Activated CD4-positive, alpha-beta T cell treated with anti-CD3 and anti-CD28 coated beads, Interleukin-2, Interleukin-6, amounts not matched to agents 100 ng/mL and 50 ng/mL, durations not matched to agents 16 hours and 8 hours (primary cell): ENCODE measurements around the gene IQCF6.
"Not testable (repeated sequence)": the region's sequence is repeated elsewhere in the genome, so short reads cannot be mapped to it uniquely, and the experiment has no call there.

Source experiments
- DNase-seq: peaks from one replicate; pipeline ENCODE4 v3.0.0-alpha.2; 2020

Gene IQCF6

GRCh38 chr3:51779137-51779536, at the start of gene IQCF6:
Gene IQCF6 (minus strand): TSS chr3:51779237. CDS start chr3:51779224, 13 bp downstream.
- DNase-seq = no peak

DNA sequence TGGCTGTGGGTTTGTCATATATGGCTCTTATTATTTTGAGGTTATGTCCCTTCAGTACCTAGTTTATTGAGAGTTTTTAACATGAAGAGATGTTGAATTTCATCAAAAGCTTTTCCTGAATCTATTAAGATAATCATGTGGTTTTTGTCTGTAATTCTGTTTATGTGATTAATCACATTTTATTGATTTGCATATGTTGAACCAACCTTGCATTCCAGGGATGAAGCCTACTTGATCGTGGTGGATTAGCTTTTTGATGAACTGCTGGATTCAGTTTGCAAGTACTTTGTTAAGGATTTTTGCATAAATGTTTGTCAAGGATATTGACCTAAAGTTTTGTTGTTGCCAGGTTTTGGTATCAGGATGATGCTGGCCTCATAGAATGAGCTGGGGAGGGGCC, 49.3 kb upstream of the IQCF6 start:
- DNase-seq = no peak

DNA sequence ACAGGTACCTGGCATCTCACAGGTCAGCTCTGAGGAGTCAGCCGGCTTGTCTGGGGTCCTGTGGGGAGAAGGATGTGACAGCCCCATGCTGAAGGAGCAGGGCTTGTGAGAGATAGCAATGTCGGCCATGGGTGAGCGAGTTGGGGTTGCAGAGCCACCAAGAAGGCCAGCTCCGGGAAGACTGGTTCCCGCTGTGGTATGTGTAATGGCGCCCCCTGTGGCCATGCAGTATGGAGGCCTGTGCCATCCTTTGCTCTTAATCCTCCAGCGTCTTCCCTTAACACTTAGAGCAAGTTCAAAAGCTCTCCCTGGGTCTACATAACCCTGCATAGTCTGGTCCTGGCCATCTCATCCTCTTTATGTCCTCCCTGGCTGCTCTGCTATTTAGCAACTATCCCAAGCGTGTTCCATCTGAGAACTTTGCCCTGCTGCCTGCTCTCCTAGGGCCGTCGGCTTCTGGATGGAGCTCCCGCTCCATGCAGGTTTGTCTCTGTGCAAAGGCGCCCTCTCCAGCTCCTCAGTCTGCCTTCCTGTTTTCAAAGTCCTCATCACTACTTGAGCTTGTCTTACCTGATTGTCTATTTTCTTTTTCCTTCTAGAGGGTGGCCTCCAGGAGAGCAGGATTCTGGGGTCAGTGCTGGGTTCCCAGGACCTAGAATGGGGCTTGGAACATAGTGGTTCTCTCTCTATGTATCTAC, 40.8 kb upstream of the IQCF6 start:
- peak; percentile 11 for DNase-seq

GRCh38 chr3:51819151-51819550, 40.1 kb upstream of the IQCF6 start:
- no peak for DNase-seq

DNA sequence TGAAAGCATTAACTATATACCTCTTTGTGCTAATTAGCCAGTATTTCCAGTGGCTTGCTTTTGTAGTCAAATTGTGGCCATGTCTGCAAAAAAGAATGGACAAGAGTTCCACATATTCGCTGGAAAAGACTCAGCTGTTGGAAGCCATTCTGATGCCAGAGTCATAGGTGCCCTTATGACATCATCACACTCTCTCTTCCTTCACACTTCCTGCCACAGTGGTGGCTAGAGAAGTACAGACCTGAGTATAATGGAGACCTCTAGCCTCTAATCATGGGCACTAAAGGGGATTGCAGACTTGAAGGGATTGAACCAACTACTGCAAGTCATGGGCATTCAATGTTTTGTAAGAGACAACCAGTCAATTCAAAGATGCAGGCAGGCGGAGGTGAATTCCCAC, 38.3 kb upstream of the IQCF6 start:
- peak; percentile 43 for DNase-seq

GRCh38 chr3:51816723-51817122, 37.7 kb upstream of the IQCF6 start:
- DNase-seq = no peak

DNA sequence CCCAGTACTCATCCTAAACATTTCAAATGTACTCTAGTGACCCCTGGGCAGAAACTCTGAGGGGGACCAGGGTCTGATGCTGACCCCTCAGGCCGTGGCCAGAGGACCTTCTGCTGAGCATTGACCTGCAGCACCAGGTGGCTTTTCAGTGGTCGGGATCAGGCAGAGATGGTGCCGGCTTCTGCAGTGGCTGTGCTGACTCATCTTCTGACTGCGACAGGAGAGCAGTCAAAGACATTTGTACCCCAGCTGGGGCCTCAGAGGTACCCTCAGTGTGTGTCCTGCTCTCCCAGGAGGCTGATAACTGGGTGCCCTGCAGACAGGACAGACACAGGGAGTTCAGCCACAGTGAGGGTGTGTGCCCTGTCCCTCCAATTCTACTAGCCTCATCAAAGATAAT, 36.6 kb upstream of the IQCF6 start:
- no peak for DNase-seq

DNA sequence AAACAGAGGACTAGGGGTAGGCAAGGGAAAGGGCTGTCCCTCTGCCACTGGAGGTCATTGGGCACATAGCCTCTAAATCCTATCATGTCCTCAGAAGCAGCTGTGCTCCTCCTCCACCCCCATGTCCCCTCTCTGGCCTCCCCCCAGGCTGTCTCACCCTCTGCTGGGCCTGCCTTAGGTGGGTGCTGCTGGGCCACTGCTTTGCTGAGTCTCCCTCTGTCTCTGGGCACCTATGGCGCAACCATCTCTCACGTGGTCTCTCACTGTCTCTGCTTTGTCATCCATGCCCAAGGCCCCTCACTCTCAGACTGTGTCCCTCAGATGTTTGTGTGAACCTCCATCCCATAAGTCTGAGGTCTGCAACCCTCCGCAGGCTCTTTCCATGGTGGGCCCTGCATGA, 35.0 kb upstream of the IQCF6 start:
- DNase-seq = no peak

DNA sequence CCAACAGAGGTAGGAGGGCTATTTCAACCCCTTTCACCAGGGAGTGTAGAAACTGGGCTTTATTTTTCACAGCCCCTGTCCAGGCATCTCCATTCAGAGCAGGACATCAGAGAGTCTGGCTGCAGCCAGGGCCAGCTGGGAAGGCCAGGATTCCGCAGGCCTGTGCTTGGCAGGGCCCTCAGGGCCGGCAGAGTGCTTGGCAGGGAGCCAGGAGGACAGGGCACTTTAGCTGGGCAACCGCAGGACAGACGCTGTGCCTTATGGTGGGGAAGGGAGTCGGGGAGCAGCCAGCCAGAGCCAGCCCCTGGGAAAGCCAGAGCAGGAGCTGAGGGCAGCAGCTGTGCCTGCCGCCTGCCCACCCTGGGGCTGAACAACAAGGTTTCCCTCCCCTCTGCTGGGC, 34.5 kb upstream of the IQCF6 start:
- DNase-seq = no peak

GRCh38 chr3:51808934-51809333, 29.9 kb upstream of the IQCF6 start:
- DNase-seq = no peak

- no peak for DNase-seq
These were observed 23.2 kb upstream of the IQCF6 start for GRCh38 chr3:51802106-51802703.

DNA sequence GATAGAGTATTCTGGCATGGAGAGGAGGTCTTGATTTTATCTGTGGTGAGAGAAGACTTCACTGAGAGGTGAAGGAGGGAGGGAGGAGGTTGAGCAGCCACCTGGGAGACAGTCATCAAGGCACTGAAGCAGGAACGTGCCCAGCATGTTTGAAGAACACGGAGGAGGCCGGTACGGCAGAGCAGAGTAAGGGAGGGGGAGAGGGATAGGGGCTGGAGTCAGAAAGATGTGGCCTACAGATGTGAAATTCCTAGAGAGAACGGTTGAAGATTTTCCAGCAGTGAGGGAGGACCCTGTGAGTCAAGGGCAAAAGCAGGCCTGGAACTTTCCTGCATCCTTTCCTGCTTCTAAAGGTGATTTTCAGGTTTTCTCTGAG, 21.7 kb upstream of the IQCF6 start:
- no peak for DNase-seq

GRCh38 chr3:51799879-51800749, 21.1 kb upstream of the IQCF6 start:
- peak; percentile 71 for DNase-seq

- no peak for DNase-seq
These were observed 19.4 kb upstream of the IQCF6 start for GRCh38 chr3:51798411-51798963.

- peak; percentile 78 for DNase-seq
These were observed 17.8 kb upstream of the IQCF6 start for GRCh38 chr3:51796854-51797253.

- no peak for DNase-seq
These were observed 15.2 kb upstream of the IQCF6 start for GRCh38 chr3:51794206-51794605.

DNA sequence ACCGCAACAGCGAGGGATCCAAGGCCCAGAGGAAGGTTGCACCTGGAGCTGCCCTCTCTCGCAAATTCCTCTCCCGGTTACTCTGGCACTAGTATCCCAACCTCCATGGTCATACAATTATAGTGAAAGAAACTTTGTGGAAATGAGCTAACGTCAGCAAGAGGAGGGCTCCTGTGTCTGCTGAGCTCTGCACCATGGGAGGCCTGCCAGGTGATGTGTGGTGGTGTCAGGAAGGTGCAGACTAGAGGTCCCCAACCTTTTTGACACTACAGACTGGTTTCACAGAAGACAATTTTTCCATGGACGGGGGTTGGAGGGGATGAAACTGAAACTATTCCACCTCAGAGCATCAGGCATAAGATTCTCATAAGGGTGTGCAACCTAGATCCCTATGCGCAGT, 13.2 kb upstream of the IQCF6 start:
- no peak for DNase-seq

DNA sequence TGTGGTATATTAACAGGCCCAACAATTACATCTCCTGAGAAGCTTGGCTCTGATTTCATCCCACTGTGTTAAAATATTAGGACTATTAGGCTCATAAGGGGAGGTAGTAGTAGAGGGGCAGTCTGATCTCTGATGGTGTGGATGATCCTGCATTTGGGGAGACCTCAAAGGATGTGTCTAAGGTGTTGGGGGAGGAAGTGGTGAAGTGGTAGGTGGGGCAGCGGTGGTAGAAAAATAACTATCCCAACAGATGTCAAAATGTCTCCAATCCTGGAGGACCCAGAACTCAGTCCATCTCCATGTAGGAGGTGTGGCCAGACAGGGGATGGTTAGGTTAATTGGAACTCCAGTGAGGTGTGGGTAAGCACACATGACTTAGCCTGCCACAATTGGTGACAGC, 10.4 kb upstream of the IQCF6 start:
- DNase-seq = no peak

DNA sequence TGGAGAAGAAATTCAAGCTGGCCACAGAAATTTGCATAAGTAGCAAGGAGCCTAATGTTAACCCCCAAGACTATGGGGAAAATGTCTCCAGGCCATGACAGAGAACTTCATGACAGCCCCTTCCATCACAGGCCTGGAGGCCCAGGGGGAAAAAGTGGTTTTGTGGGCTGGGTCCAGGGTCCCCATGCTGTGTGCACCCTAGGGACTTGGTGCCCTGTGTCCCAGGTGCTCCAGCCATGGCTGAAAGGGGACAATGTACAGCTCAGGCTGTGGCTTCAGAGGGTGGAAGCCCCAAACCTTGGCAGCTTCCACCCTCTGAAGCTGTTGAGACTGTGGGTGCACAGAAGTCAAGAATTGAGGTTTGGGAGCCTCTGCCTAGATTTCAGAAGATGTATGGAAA, 8.5 kb upstream of the IQCF6 start:
- not testable (repeated sequence) for DNase-seq

DNA sequence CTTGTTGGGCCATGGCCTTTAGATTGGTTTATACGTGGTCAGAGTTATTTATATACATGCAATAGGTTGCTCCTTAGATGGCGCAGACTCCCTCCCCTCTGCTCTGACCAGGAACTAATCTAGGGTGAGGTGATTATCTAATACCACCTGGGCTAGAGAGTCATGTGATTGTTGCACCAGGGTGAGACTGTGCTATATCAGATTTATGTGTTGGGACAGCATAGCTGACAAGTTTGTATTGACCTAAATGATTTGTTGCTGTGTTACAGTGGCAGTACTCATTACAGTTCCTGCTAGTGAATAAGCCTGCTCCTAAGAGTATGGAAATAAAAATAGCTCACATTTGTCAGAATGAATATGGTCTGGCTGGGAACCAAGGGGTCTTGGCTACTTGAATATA, 7.2 kb upstream of the IQCF6 start:
- no peak for DNase-seq

DNA sequence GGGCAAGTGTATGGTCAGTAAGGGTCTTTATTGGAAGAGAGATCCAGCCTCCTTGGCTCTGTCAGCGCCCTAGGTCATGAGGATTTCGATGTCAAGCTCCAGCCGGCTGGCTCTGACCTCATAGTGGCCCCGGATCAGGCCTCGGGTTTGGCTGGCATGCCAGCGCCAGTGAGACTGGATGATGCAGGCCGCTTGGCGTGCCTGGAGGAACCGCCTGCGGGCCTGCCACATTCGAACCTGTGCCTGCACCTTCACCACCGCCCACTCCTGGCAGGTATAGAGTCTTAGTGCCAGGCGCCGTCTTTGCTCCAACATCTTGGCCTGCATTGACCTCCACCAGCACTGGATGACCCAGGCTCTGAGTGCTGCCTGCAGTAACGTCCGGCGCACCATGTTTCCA, 483 bp downstream of the IQCF6 start:
- DNase-seq = no peak

DNA sequence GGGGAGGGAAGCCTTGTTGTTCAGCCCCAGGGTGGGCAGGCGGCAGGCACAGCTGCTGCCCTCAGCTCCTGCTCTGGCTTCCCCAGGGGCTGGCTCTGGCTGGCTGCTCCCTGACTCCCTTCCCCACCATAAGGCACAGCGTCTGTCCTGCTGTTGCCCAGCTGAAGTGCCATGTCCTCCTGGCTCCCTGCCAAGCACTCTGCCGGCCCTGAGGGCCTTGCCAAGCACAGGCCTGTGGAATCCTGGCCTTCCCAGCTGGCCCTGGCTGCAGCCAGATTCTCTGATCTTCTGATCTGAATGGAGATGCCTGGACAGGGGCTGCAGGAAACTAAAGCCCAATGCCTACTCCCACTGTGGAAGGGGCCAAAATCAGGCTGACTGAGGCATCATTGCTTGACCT, 1.1 kb downstream of the IQCF6 start:
- no peak for DNase-seq

DNA sequence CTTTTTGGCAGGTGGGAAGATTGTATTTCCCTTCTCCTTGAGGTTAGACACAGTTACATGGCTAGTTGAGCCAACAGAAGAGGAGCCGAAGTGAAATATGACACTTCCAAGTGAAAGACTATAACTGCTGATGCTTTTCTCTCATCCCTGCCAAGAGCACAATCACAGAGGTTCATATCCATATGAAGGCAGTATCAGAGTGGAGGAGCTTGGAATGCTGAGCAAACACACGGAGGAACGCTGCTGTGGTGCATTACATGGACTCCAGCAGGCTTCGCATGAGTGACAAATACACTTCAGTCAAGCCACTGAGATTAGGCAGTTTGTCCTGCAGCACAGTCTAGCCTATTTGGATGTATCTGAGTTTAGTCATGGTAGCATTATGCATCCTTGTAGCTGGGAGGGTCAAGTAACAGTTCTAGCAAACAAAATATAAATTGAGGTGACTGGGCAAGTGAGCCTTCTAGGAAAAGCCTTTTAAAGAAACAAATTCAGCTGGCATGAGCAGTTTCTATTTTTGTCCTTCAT, 5.4 kb downstream of the IQCF6 start:
- no peak for DNase-seq

DNA sequence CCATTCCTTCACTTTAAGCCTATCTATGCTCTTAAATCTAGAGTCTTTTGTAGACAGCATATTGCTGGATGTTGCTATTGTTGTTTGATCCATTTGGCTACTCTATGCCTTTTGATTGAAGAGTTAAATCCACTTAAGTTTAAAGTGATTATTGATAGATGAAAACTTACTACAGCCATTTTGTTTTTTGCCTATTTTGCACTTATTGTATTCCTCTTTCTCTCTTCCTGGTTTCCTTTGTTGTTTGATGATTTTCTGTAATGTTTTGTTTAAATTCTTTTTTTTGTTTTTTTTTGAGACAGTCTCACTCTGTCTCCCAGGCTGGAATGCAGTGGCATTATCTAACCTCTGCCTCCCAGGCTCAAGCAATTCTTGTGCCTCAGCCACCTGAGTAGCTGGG, 19.8 kb downstream of the IQCF6 start:
- no peak for DNase-seq
